Vagina (tissue), 2 donors: ENCODE results near the gene PPARGC1A. TPM values are rescaled to one million over a fixed set of nuclear protein-coding genes. Genes with fewer than 3 reads are reported as not detected.

Experiments
- DNase-seq, 2 donors: peaks; one replicate each; pipeline ENCODE4 v3.0.0-alpha.2; 2017; ENCODE audit errors: extremely low spot score in 2 of 2
- H3K27ac ChIP-seq: fragments of 200-600 bp; sonication (generic); one replicate; pipeline ENCODE4 v1.5.1; 2019
- H3K27me3 ChIP-seq: fragments of 200-600 bp; sonication (generic); one replicate; pipeline ENCODE4 v1.5.1; 2019
- H3K36me3 ChIP-seq, 2 donors: fragments of 200-600 bp; sonication (generic); one replicate each; pipeline ENCODE4 v1.5.1; 2017 to 2019
- H3K4me1 ChIP-seq: fragments of 200-600 bp; sonication (generic); one replicate; pipeline ENCODE4 v1.5.1; 2019
- H3K4me3 ChIP-seq, 2 donors: fragments of 200-600 bp; sonication (generic); 1 replicate in 1 of 2; 2 replicates in 1 of 2; pipeline ENCODE4 v1.5.1; 2016 to 2019
- H3K9me3 ChIP-seq: fragments of 200-600 bp; sonication (generic); one replicate; pipeline ENCODE4 v1.5.1; 2019
- POLR2A ChIP-seq, 2 donors: fragments of 450-650 bp; IDR thresholded peaks; one replicate each; pipeline ENCODE4 v1.6.1; 2017; ENCODE audit warnings: antibody characterized with exemption in 2 of 2, mild to moderate bottlenecking in 2 of 2, moderate library complexity in 2 of 2
- POLR2AphosphoS5 ChIP-seq, 2 donors: sonication (generic); formaldehyde crosslinking; IDR thresholded peaks; one replicate each; pipeline ENCODE4 v1.9.0; 2017; ENCODE audit warnings: antibody characterized with exemption in 2 of 2, mild to moderate bottlenecking in 2 of 2, low read depth in 1 of 2; ENCODE audit not compliant: insufficient read depth in 1 of 2
- intact Hi-C: fragments of 100-400 bp; cut with DNase I; formaldehyde crosslinking; loops from one replicate; pipeline ENCODE4 v1.15.1; 2023
- total RNA-seq: library from RNA; depleted of rRNA; stranded (reverse); fragments of >200 nt; gene quantifications from one replicate; pipeline ENCODE4 v1.2.3, GENCODE V29; 2016
- TF ChIP-seq, protein P1 (sequence below), 3 experiments: fragments of 450-650 bp in 2 of 3; fragments of 200-600 bp in 1 of 3; sonication (generic) in 1 of 3; IDR thresholded peaks; one replicate each; pipeline ENCODE4 v1.5.1; 2017 to 2019; ENCODE audit warnings: antibody characterized with exemption in 3 of 3, mild to moderate bottlenecking in 2 of 3, moderate library complexity in 2 of 3

PPARGC1A gene
- total RNA-seq, 1 donor from 2014 or later = 1.2 TPM

DNA sequence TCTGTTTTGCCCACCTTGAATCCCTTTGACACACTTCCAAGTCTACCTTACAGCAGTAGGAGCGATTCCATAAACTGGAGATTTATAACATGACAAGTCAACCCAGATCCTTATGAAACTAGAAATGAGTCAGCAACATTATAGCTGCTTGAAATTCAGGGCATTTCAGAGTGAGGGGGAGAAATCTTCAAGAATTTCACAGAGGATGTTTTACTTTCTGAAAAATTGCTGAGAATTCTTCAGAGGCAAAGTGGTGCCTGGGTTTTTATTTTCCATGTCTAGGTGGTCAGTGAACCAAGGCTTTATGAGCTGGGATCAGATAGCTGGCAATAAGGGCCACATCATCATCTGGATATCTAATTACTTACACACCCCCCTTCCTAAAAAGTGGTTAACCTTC, 119.8 kb downstream of the PPARGC1A start:
- no peak for DNase-seq
- TF ChIP-seq POLR2AphosphoS5 (IDR thresholded peaks at IDR 0.05; ENCODE audit: insufficient read depth in 1 of 2, low read depth in 1 of 2) = no peak
- no peak for TF ChIP-seq POLR2A (IDR thresholded peaks at IDR 0.05)
- TF ChIP-seq, protein P1, sequence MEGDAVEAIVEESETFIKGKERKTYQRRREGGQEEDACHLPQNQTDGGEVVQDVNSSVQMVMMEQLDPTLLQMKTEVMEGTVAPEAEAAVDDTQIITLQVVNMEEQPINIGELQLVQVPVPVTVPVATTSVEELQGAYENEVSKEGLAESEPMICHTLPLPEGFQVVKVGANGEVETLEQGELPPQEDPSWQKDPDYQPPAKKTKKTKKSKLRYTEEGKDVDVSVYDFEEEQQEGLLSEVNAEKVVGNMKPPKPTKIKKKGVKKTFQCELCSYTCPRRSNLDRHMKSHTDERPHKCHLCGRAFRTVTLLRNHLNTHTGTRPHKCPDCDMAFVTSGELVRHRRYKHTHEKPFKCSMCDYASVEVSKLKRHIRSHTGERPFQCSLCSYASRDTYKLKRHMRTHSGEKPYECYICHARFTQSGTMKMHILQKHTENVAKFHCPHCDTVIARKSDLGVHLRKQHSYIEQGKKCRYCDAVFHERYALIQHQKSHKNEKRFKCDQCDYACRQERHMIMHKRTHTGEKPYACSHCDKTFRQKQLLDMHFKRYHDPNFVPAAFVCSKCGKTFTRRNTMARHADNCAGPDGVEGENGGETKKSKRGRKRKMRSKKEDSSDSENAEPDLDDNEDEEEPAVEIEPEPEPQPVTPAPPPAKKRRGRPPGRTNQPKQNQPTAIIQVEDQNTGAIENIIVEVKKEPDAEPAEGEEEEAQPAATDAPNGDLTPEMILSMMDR (IDR thresholded peaks at IDR 0.05) = no peak
- no peaks in the 10 kb centered on the region for H3K9me3 ChIP-seq
- no peaks in the 10 kb centered on the region for H3K27me3 ChIP-seq
- no peak overlapping the region for H3K27ac ChIP-seq
- no peaks in the 10 kb centered on the region for H3K36me3 ChIP-seq
- intact Hi-C loops = no loop called here
- H3K4me1 ChIP-seq = no peaks in the 10 kb centered on the region
- H3K4me3 ChIP-seq = no peak overlapping the region

DNA sequence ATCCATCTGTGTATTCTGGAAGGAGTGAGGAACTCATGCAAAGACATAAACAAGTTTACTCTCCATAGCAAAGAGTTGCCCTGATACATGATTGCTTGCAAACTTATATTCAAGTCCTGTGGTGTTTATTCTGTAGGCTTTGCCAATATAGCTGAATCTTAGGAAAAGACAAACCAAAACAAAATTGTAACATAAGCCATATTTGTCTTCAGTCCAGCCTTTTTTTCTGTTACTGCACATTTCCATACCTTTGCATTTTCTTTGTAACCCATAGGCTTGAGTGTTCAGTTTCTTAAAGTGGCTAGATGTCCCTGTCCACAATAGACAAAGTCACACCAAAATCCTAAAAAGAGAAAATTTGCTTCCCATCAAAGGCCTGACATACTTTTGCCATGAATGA, 120.4 kb downstream of the PPARGC1A start:
- H3K36me3 ChIP-seq = no peaks in the 10 kb centered on the region
- no peak overlapping the region for H3K27ac ChIP-seq
- TF ChIP-seq POLR2AphosphoS5 (IDR thresholded peaks at IDR 0.05; ENCODE audit: insufficient read depth in 1 of 2, low read depth in 1 of 2) = no peak
- TF ChIP-seq, protein P1 (IDR thresholded peaks at IDR 0.05) = no peak
- TF ChIP-seq POLR2A (IDR thresholded peaks at IDR 0.05) = no peak
- H3K4me1 ChIP-seq = no peaks in the 10 kb centered on the region
- no peak for DNase-seq
- intact Hi-C loops = no loop called here
- no peaks in the 10 kb centered on the region for H3K27me3 ChIP-seq
- H3K4me3 ChIP-seq = no peak overlapping the region
- H3K9me3 ChIP-seq = no peaks in the 10 kb centered on the region

DNA sequence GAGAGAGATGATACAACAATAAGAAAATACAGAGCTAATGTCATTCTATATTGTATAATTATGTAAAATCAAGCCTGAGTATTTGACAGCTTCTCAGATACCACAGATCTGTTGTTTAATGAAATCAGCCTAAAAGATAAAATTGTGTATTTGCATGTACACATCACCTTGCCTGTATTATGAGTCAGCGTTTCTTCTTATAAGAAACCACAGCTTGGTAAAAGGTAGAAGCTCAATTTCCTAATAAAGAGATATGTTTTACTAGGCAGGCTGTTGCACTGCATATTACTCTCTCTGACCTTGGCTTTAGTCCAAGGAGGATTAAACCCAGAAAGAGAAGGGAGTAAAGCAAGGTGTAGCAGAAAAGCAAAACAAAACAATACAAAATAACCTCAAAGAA, 121.3 kb downstream of the PPARGC1A start:
- no peaks in the 10 kb centered on the region for H3K27me3 ChIP-seq
- no peaks in the 10 kb centered on the region for H3K9me3 ChIP-seq
- no peaks in the 10 kb centered on the region for H3K36me3 ChIP-seq
- TF ChIP-seq POLR2A (IDR thresholded peaks at IDR 0.05) (no peak), POLR2AphosphoS5 (IDR thresholded peaks at IDR 0.05; ENCODE audit: insufficient read depth in 1 of 2, low read depth in 1 of 2) (no peak)
- TF ChIP-seq, protein P1 (IDR thresholded peaks at IDR 0.05) = no peak
- intact Hi-C loops = no loop called here
- DNase-seq = no peak
- no peaks in the 10 kb centered on the region for H3K4me1 ChIP-seq
- H3K27ac ChIP-seq = no peak overlapping the region
- no peak overlapping the region for H3K4me3 ChIP-seq

DNA sequence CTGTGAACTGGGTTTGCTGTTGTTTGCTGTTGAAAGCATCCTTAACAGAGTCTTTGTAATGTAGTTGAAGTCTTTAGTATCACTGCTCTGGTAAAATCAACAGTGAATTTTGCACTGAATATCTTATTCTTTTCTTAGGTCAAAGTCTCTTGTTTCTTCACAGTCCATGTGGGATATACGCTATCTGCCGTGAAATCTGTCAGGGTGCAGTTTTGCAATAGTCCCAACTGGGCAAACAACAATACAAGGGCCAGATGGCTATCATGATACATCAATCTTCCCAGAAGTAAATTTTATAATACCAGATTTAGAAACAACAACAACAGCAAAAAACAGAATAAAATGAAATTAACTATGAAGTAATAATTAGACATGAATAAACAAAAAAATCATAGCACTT, 123.5 kb downstream of the PPARGC1A start:
- Histone ChIP-seq H3K27ac (no peak overlapping the region), H3K9me3 (no peaks in the 10 kb centered on the region), H3K4me3 (no peak overlapping the region), H3K36me3 (no peaks in the 10 kb centered on the region), H3K27me3 (no peaks in the 10 kb centered on the region), H3K4me1 (no peaks in the 10 kb centered on the region)
- intact Hi-C loops = no loop called here
- DNase-seq = no peak
- no peak for TF ChIP-seq POLR2A (IDR thresholded peaks at IDR 0.05)

DNA sequence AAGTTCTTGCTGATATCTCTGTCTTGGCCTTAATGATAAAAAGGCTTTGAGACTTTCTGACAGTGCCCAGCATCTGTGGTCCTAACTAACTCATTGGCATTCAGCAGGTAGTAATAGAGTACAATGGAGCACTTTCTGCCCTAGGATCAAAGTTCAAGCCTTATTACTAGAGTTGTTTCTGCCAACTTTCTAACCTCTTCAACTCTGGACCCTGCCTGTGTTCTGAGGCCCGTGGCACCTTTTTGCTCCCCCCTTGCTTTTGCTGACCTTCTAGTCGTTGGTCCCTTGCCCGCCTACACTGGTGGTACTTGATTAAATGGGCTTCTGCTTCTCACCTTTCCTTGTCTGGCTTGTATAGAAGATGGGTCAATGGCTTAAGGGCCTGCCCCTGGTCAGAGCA, 126.3 kb downstream of the PPARGC1A start:
- DNase-seq = no peak
- Histone ChIP-seq H3K27me3 (no peaks in the 10 kb centered on the region), H3K27ac (no peak overlapping the region), H3K36me3 (no peaks in the 10 kb centered on the region), H3K4me1 (no peaks in the 10 kb centered on the region), H3K9me3 (no peaks in the 10 kb centered on the region), H3K4me3 (no peak overlapping the region)
- TF ChIP-seq, protein P1 (IDR thresholded peaks at IDR 0.05) = no peak
- TF ChIP-seq POLR2A (IDR thresholded peaks at IDR 0.05) (no peak), POLR2AphosphoS5 (IDR thresholded peaks at IDR 0.05; ENCODE audit: insufficient read depth in 1 of 2, low read depth in 1 of 2) (no peak)
- intact Hi-C loops = no loop called here

DNA sequence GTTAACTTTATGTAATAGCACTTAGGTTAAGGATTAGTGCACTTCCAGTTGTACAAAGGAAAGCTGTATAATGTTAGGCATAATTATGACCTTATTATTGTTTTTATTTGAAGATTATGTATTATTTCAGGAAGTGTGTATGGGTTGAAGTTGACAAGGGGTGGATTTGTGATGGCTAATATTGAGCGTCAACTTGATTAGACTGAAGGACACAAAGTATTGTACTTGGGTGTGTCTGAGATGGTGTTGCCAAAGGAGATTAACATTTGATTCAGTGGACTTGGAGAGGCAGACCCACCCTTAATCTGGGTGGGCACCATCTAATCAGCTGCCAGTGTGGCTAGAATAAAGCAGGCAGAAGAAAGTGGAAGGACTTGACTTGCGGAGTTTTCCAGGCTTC, 127.3 kb downstream of the PPARGC1A start:
- DNase-seq = no peak
- no peak for TF ChIP-seq POLR2A (IDR thresholded peaks at IDR 0.05)
- TF ChIP-seq, protein P1 (IDR thresholded peaks at IDR 0.05) = no peak
- TF ChIP-seq POLR2AphosphoS5 (IDR thresholded peaks at IDR 0.05; ENCODE audit: insufficient read depth in 1 of 2, low read depth in 1 of 2) = no peak
- Histone ChIP-seq H3K27me3 (no peaks in the 10 kb centered on the region), H3K9me3 (no peaks in the 10 kb centered on the region), H3K36me3 (no peaks in the 10 kb centered on the region), H3K27ac (no peak overlapping the region), H3K4me3 (no peak overlapping the region), H3K4me1 (no peaks in the 10 kb centered on the region)
- intact Hi-C loops = no loop called here
